Activated CD4-positive, alpha-beta T cell treated with anti-CD3 and anti-CD28 coated beads, Interleukin-2, amount 50 U/mL, for 16 hours (primary cell): ENCODE results near the gene GNAT1.
"Not testable (repeated sequence)": the region's sequence is repeated elsewhere in the genome, so short reads cannot be mapped to it uniquely, and the experiment has no call there.

Experiments
- DNase-seq: peaks from one replicate; pipeline ENCODE4 v3.0.0-alpha.2; 2020

Gene GNAT1

DNA sequence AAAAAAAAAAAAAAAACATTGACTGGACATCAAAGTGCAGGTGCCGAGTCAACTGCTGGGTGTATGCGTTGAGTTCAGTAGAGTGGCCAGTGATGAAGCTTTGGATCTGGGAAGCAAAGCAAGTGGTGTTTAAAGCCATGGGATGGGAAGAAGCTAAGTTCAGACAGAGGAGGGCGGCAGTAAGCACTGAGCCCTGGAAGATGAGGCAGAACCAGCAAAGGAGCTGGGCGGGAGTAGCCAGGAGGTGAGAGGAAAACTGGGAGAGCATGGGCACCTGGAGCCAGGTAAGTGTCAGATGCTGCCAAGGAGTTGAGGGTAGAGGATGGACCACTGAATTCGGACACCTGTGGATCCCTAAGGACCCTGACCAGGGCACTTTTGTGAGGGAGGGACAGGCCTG lies 33.2 kb downstream of the GNAT1 start:
- DNase-seq, result no peak

DNA sequence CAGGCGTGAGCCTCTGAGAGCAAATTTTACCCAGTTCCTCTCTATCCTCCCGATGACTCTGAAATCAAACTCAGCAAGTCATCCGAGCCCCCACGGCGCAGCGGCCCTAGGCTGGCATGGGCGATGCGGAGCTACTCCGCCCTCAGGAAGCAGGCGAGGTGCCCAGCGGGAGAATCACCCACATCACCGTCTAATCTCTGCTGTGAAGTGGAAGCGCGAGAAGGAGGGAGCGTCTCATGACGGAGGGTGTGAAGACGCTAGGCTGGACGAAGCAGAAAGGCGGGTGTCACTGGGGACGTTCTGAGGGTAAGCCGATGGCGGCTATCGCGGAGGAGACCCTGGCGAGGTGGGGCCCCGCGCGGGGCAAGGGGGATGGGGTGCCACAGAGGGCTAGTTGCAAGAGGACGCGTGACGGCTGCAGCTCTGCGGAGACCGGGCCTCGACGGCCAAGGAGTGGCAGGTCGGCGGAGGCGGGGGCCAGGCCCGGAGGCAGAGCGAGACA lies 35.5 kb downstream of the GNAT1 start:
- peak; percentile 62 for DNase-seq

DNA sequence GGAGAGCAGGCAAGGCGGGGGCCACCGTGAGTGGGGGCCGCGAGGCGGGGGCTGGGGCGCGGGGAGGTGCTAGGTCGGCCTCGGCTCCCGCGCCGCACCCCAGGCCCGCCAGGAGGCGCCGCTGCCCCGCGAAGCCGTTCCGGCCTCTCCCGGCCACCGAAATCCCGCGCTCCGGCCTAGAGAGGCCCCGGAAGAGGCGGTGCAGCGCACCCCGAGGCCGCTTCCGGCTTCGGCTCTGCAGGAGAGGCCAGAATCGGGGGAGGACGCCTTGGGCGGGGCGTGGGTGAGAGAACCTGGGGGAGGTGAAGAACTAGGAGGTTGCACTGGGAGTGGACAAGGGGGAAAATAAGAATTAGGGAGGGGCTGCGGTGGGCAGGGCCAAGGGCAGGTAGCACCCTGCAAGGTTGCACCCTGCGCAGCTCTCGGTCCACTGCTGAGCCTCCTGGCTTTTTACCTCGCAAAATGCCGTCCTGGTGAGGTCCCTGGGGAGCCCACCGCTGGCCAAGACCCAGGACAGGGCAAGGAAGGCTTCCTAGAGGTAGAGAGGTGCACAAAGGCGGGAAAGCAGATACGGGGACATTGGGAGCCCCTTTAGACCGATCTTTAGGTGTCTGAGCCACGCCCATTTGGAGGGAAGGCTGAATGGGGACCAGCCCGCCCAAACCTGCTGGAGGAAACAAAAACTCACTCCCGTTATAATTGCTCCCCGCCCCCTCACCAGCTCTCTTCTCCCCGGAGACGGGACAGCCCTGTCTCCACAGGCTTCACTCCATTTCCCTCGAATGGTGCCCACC lies 36.2 kb downstream of the GNAT1 start:
- DNase-seq, result peak; percentile 95

DNA sequence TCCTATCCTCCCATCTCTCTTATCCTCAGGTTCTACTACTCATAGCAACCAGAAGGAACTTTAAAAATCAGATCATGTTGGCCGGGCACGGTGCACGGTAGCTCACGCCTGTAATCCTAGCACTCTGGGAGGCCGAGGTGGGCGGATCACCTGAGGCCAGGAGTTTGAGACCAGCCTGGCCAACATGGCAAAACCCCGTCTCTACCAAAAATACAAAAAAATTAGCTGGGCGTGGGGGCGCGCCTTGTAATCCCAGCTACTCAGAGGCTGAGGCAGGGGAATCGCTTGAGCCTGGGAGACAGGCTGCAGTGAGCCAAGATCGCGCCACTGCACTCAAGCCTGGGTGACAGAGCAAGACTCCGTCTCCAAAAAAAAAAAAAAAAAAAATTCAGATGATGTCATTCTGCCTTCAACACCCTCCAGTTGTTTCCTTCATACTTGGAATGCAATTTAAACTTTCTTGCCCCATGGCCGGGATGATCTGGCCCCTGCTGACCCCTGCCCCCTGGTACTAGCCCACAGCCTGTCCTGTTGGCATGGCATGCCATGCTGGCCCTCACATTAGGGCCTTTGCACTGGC lies 36.9 kb downstream of the GNAT1 start:
- DNase-seq, result not testable (repeated sequence)

DNA sequence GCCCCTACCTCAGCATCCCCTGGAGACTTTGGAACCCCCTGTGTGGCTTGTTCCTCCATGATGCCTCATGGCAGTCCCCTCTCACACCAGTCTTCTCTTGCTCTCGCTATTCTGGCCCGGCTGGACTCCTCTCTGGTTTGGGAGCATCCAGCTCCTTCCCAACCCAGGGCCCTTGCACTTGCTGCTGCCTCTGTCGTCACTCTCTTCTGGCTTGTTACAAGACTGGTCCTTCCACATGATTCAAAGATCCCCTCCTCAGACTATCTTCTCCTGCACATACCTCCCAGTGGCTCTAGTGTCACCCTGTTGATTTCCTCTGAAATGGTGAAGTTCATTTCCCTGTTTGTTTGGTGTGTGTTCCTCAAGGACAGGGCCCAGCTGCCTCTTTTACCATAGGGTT lies 38.1 kb downstream of the GNAT1 start:
- DNase-seq, result no peak

DNA sequence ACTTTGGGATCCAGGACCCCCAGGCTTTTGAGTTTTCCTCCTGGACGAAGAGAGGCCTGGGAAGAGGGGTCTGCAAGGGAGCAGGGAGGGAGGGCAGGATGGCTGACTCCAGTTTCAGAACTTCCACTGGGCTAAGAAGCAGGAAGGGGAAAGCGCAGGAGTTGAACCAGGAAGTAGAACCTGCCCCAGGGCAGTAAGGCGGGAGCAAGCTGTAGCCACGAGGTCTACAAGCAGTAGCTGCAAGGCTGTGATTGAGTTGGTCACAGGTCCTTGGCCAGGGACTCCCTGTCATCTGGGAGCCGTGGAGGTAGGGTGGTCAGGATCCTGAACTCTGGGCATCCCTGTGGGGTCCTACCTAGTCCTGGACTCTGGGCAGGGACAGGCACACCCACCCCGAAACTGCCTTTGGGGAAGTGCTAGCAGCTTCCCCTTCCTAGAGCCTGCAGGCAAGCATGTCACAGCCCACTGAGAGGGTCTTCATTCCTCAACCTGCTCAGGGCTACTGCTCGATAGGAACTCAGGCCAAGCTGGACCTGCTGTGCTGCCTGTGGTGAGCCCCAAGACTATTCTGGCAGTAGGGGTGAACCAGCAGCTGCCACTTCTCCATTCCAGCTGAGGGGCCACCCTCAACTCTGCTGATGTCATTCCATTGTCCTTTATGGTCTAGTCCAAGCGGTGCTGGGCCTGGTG lies 38.8 kb downstream of the GNAT1 start:
- no peak for DNase-seq

DNA sequence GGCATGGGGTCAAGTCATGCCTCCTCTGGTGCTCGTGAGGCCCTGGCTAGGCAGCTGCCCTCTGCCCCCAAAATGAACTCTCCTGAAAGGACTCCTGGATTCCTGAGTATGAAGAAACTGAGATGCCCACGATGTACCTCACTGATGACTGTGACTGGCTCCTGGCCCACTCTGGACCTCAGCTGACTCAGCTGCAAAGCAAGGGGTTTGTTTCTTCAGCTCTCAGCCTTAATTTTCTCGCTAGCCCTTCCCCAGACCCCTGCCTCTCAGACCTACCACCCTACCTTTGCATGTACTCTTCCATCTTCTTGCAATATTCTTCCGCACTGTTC lies 39.4 kb downstream of the GNAT1 start:
- DNase-seq, result no peak

DNA sequence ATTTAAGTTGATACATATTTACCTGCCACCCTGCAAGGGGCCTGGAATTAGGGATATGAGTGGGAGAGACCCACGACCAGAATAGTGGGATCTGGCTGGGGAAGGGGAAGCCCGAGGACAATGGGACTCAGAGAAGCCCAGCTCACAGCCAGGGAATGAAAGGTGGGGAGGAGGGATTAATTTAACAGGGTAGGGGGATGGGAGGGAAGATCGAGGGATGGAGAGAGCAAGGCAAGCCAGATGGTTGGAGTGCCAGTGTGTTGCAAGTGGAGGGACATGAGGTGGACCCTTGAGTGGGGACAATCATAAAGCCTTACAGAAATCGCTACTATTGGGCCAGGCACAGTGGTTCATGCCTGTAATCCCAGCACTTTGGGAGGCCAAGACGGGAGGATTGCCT lies 40.2 kb downstream of the GNAT1 start:
- no peak for DNase-seq

DNA sequence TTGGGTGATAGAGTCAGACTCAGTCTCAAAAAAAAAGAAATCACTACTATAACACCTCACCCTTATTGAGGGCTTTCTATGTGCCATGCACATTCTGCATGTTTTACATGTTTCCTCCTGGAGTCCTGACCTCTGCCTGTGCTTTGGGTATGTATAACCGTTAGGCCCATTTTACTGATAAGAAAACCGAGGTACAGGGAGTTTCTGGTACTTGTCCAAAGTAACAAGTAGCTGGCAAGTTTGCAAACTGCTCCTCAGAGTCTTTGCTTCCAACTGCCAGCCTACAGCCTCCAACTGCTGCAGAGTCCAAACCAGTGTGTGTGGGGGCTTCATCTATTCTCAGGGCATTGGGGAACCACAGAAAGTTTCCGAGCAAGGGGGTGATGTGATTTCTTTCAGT lies 40.9 kb downstream of the GNAT1 start:
- DNase-seq, result no peak

DNA sequence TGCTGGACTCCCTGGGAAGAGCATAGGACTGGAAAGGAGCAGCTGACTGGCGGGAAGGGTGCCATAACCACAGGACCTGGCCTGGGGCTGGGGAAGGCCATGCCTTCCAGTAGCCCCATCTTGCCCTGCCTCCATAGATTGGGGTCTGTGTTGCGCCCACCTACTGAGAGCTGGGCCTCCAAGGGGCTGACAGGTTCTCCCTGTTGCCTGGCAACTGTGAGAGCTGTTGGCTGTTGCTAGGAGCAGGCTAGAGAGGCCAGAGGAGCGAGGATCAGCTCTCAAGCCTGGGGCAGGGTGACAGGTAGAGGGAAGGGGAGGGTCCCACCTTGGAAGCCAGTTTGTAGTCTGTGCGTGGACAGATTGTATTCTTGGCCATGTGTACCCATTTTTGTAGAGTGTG lies 41.8 kb downstream of the GNAT1 start:
- no peak for DNase-seq

DNA sequence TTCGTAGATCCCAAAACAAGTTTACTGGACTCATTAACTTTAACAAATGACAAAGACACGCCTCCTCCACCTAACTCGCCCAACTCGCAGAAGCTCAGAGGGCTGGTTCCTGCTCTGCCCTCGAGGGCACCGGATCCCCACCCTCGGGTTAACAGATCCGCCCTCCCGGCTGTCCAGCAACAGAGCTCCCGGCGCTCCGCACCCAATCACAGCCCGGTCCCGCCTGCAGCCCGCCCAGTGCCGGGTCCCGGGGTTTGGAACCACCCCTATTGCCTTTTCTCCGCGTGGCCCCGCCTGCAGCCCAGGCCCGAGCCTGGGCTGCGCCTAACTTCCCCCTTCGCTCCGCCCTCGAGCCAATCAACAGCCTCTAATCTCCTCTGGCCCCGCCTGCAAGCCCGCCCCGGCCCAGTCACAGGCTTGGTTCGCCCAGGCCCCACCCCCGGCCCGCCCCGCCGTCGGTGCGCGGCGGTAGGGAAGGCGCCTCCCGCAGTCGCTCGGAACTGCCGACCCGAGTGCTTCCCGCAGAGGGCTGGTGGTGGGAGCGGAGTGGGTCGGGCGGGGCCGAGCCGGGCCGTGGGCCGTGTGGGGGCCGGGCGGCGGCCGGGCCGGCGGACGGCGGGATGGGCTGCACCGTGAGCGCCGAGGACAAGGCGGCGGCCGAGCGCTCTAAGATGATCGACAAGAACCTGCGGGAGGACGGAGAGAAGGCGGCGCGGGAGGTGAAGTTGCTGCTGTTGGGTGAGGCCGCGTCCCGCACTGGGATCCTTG lies 44.5 kb downstream of the GNAT1 start, which contains the start of gene GNAI2:
GNAI2 (plus strand) TSS at position 489 of the 768 bp plus-strand sequence; CDS start at position 621, 132 bp downstream.
- peak; percentile 99 for DNase-seq

DNA sequence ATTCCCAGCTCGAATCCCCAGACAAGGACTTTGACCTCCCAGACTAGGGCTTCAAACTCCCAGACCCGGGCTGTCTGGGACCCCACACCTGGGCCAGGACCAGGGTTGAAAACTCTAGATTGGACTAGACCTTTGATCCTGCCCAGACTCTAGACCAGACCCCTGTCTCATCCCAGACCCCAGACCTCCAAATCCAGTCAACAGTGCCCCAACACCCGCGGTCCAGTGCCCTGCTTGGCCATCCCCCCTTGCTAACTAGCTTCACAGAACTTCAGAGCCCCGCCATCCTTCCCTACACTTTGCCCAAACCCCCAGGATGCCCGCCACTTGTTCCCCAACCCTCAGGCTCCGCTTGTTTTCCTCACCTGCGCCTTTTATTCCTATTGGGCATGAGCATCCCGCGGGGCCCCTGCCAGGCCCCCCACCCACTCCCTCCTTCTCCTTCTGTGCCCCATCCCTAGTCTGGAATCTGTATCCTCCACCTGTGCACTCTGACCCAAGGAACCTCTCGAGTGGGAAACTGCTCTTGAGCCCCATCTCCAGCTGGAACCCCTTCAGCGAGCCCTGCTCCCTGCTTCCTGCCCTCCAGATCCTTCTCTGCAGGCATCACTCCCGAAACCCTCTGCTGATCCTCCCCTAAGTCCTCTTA lies 45.2 kb downstream of the GNAT1 start:
- no peak for DNase-seq

DNA sequence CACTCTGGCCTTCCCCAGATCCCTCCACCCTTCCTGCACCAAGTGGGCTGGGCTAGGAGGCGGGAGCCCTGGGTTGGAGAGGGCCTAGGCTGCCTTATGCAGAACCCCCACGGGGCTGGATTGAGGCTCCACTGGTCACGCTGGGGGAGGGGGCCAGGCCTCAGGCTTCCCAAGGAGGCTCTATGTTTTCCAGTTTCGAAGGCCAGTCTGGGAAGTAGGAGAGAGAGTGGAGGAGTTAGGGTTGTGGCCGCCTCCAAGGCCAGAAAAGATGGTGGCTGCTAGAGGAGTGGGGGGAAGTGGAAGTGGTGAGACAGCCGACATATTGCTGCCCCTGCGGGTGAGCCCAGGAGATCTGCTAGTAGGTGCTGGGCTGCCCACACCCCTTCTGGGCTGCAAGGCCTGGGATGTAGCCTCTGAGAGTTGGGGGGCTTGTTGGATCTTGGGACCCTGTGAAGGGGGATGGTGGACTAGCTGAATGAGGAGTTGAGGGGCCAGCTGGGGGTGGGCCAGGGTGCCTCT lies 45.8 kb downstream of the GNAT1 start:
- DNase-seq, result peak; percentile 46

DNA sequence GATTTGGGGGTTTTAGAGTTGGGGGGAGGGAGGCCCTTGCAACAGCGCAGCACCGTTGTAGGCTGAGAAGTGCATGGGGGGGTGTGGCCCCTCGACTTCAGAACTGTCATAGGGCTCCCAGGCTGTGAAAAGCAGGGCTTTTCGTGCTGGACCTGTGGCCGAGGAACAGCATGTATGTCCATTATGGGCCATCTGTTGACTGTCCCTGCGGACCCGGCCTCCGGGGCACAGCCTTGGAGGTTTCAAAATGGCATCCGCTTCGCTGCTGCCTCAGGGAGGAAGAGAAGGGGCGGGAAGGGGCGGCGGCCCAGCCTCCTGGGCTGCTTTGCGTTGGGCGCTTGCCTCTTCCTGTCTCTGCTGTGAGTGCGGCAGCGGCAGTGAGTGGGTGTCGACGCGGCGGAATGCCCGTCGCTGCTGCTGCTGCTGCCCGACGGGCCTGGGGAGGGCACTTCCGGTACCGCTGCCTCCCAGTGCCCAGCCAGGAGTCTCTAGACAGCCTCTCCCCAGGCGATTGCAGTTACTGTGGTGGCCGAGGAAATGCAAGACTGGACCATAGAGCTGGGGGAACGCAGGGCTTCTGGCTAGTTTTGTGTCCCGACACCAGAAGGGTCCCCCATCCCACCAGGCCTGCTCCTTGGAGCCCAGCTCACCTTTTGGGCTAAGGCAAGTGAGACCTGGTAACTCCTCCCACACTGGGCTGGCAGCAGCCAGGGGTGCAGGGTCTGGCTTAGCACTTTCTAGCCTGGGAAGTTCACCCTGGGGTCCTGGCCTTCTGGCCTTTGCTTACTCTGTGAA lies 46.5 kb downstream of the GNAT1 start:
- DNase-seq, result peak; percentile 93

DNA sequence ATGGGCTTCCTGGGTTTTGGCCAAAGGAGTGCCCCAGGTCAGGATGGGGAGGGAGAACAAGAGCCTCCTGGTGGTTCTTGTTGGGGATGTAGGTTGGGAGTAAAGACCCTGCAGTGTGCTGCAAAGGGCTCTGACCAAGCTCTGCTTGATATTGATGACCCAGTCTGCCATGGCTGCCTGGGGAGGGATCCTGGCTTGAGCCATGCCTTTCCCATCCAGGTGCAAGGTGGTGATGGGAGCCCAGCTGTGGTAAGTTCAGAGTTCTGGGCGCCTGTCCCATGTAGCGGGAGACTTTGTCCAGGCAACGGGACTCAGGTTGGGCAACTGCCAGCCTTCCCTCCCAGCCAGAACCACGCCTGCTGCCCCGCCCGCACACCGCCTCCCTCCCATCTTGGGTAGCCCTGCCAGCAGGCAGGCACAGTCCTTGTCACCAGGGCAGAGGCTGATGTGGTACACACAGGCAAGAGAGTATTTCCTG lies 47.2 kb downstream of the GNAT1 start:
- peak; percentile 42 for DNase-seq

DNA sequence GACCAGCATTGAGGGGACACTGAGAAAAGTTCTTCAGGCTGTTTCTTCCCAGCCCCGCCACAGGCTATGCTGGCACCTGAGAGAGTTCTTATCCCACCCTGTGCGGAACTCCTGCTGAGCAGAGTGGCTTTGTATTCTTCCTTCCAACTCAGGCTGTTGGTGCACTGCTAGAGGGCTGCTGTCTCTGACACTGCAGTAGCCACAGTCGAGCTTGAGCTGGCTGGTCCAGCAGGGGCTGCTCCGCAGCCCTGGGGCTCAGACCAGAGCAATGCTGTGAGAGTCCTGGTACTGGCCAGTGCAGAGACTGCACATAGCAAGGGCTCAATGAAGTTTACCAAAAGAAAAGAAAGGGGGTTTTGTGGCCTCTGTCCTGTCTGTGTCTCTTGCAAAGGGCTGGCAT lies 48.2 kb downstream of the GNAT1 start:
- DNase-seq, result no peak

DNA sequence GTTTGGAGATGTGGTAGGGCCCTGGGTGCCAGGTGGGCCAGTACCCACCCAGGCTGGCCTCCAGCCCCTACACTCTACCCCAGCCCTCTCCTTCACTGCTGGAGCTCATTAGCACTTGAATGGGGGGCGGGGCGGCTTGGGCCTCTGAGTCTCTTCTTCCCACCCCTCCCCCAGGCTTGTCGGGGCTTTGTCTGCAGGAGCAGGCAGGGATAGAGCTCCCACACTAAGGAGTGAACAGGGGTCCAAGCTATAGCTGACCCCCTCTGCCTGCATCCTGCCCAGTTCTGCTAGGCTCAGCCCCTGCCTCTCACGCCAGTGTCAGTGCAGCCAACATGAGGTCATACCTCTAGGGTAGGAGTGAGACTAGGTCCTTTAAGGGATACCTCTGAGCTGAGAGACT lies 49.8 kb downstream of the GNAT1 start:
- DNase-seq, result no peak

DNA sequence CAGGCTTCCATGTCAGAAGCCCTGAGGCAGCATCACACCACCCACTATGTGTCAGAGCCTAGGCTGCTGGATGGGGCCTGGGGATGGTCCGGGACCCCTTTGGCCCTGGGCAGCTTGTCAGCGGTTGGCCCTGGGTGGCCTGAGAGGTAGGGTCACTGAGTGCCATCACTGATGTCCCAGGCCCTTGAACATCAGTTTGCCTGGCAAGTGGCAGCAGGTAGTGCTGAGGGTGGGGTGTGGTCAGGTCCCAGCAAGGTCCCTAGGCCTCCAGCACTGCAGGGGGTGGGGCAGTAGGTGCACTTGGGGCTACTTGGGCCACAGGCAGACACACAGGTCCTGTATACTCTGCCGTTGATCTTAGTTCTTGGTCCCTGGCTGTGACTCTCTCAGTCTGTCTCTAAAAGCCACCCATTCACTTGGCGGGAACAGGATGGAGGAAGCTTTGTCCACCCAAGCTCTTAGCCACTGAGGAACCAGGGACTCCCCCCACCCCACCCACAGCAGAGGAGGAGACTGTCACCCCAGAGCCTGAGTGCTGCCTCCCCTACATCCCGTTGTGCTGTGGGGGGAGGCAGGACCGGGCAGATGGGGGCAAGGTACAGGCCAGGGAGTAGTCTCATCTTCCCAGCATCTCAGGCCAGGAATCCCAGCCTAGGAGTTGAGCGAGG lies 50.4 kb downstream of the GNAT1 start:
- DNase-seq, result no peak

DNA sequence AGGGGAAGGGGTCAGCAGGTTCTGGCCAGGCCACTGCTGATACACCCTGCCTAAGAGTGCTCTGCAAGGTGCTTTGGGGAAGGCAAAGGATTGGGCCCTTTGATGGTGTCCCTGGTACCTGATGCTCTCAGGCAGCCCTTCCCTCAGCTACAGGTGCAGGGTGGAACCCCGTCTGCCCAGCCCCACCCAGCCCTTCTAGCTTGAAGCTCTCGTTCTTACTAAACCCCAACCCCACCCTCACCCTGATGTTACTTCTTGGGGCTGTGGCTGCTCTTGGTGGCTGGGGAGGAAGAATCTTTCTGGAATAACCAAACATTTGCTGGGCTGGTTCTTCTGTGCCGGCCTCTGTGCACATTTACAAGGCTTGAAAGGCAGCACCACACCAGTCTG lies 51.0 kb downstream of the GNAT1 start:
- DNase-seq, result peak; percentile 53

DNA sequence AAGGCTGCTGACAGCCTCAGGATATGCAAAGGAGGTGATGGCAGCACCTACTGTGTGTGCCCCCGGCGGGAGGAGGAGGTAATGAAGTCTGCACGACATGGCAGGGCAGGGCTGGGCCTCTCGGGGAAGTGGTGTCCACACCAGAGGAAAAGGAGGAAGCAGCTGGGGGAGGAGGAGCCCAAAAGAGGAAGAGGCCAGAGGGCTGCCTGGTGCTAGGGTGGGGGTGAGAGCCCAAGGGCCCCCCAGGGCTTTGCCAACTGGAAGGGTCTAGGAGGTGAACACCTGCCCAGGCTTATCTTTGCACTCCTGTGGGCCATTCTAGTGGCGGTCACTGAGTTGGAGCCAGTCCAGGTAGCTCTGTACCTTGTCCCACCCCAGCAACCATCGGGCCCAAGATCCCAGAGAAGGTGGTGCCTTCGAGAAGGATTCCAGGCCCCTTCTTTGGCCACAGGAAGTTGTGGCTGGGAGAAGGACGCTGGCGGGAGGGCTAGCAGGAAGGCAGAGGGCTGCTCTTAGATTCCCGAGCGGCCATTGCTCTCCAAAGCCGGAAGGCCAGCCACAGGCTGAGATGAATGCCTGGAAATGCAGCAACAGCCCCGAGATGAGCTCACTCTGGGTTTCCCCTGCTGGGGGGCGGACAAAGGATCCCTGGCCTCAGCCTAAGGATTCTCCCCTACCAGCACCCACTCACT lies 51.6 kb downstream of the GNAT1 start:
- DNase-seq, result peak; percentile 53
